GM19395 (cell line): ENCODE results near the gene C15orf62.

ENCODE experiments used
- ATAC-seq: cut with Tn5 transposase; IDR thresholded peaks from one replicate; pipeline ENCODE4 v1.9.1; 2021; ENCODE audit warnings: mild to moderate bottlenecking, moderate library complexity; ENCODE audit not compliant: unreplicated experiment

The C15orf62 gene

DNA sequence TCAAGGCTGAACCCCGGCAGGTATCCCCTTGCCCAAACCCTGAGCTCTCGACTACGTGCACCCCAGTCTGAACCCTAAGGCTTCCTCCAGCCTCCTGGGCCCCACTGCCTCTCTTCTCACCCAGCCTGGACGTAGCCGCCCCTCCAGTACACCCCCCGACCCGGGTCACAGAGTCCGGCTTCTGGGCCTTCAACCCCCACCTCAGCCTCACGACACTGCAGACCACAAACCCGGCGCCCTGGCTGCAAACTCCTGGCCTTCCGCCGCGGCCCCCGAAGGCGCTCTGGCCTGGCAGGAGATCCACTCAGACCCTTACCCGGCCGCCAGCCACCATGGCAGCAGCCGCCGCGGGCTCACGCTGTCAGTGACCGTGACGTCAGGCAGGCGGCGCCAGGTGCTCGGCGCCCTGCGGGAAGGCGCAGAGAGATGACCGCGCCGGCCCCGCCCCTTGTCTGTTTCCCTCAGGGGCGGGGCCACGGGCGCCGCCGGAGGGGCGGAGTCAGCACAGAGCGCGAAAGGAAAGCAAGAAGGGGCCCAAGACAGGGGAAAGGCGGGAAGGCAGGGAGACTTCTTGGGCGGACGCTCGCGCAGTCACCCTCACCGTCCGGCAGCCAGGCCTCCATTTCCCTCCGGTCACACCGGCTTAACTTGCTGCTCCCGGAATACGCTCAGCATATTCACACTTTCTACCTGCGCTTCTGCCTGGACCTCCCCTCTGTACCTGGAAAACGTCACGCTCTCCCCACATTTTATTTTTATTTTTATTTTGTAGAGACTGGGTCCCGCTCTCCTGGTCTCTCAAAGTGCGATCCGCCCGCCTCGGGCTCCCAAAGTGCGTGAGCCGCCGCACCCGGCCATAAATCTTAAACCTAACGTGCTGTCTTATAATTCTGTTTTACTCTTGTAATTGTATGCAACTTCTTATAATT, 14.6 kb upstream of the C15orf62 start, which contains the start of gene RMDN3:
Gene RMDN3, minus strand, starts transcription at position 372 of the 929 bp plus-strand sequence. CDS start 471 bp downstream, outside the sequence.
- peak; percentile 71 for ATAC-seq

DNA sequence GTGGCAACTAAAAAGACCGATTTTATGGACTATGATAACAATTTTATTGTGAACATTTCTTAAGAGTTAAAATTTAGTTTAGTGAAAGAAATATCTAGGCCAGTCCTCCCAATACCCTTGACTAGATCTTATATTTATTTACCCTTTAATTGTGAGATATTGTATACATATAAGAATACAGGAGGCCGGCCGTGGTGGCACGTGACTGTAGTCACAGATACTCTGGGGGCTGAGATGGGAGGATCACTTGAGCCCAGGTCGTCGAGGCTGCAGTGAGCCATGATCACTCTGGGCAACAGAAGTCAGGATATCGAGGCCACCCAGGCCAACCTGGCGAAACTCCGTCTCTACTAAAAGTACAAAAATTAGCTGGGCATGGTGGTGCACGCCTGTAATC, 14.0 kb upstream of the C15orf62 start:
- ATAC-seq: no peak

GRCh38 chr15:40756938-40757337, 12.8 kb upstream of the C15orf62 start:
- ATAC-seq: no peak

DNA sequence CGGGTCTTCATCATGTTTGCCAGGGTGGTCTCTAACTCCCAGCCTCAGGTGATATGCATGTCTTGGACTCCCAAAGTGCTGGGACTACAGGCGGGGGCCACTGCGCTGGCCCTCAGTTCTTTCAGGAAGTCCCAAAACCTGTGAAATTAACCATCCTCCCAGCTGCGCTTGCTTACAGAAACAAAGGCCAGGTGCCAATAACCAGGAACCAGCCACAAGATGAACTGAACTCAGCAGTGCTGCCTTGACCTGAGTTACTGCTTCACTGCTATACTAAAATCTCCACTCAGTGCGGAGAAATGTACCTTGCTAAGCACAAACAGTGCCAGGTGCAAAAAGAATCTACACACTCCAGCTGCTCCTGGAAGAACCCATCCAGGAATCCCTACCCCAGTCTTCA, 9.8 kb upstream of the C15orf62 start:
- ATAC-seq: no peak

DNA sequence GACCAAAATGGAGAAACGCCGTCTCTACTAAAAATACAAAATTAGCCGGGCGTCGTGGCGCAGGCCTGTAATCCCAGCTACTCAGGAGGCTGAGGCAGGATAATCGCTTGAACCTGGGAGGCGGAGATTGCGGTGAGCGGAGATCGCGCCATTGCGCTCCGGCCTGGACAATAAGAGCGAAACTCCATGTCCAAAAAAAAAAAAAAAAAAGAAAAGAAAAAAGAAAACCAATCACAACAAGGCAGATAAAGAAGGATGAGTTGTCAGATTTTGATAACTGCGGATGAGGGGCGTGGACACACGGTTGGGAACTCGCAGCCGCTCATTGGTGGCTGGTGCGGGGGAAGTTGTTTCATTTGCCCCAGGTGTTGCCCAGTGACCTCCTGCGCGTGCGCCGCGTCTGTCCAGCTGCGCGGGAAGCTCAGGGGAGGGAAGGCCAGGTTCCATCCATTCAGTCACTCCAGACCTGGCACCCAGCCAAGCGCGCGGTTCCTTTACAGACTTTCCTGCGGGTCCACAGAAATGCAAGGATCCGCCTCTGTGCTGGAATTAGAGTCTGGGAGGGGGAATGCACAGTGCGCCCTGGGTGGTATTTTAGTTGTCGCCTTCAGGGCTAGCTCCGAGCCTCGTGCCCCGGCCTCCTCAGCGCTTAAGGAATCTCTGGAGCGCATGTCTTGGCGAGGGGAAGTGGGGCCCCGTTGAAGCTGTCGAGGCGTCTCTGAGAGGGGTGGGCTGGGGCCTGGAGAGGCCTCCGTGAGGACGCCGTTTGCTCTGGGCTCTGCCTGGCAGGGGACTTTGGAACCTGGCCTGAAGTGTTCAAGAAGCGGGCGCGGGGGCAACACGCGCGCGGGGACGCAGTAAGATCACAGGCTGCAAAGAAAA, 6.6 kb upstream of the C15orf62 start:
- ATAC-seq: no peak

GRCh38 chr15:40763801-40764628, 5.8 kb upstream of the C15orf62 start, which contains the start of gene GCHFR:
Gene GCHFR (plus strand): TSS chr15:40764068. CDS start chr15:40764181, 113 bp downstream.
- peak; percentile 45 for ATAC-seq

- ATAC-seq: no peak
Observed at GRCh38 chr15:40764629-40765103, 5.1 kb upstream of the C15orf62 start.

GRCh38 chr15:40766194-40766815, 3.5 kb upstream of the C15orf62 start:
- ATAC-seq: no peak

GRCh38 chr15:40766906-40767837, 2.6 kb upstream of the C15orf62 start:
- no peak for ATAC-seq

DNA sequence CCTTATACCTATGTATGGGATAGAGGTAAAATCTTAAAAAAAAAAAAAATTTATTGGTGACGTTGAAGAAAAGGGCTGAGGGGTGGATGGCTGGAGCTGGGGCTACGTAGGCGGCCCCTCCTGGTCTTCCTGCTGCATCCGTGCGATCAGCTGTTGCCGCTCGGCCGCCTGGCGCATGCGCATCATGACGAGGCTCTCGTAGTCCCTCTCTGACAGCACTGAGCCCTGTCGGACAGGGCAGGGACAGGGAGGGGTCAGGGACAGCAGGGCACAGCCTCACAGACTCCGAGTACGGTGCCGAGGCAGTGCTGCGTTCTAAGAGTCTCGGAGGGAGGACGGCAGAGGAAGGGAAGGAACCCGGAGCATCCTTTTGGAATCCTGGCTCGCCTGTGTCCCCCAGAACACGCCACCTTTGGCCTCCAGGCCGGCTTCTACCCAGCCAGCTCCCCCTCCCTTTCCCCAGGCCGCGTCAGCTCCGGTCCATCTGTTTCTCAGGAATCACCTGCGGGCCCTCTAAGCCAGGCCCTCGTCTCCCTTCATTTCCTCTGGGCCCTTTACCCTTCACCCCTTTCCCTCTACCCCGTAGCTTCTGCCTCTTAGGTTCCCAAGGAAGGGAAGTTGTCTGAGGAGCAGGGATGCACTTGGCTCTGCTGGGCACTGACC, 1.8 kb upstream of the C15orf62 start:
- no peak for ATAC-seq

GRCh38 chr15:40768521-40769273, 1.1 kb upstream of the C15orf62 start:
- ATAC-seq: peak; percentile 2

DNA sequence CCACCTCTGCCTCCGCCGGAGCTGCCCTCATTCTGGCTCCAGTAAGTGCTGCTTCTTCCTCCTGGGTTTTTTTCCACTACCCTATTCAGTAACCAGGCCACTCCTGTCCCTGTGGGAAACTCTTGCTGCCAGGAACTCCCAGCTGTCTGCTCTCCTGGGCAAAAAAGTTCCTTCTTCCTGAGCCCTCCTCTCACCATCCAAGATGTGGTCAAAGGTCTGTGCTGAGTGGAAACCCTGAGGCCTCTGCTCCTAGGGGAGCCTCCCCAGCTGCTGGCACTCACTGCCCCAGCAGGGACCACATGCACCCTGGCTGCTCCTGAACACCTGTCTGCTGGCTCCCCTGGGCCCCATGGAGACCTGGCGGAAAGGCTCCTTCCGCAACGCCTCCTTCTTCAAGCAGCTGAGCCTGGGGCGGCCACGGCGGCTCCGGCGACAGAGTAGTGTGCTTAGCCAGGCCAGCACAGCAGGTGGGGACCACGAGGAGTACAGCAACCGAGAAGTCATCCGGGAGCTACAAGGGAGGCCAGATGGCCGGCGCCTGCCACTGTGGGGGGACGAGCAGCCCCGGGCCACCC, 454 bp downstream of the C15orf62 start:
- ATAC-seq: no peak

- ATAC-seq: no peak
Observed at GRCh38 chr15:40771242-40771641, 1.5 kb downstream of the C15orf62 start.

- ATAC-seq: no peak
Observed at GRCh38 chr15:40772014-40772413, 2.2 kb downstream of the C15orf62 start.

DNA sequence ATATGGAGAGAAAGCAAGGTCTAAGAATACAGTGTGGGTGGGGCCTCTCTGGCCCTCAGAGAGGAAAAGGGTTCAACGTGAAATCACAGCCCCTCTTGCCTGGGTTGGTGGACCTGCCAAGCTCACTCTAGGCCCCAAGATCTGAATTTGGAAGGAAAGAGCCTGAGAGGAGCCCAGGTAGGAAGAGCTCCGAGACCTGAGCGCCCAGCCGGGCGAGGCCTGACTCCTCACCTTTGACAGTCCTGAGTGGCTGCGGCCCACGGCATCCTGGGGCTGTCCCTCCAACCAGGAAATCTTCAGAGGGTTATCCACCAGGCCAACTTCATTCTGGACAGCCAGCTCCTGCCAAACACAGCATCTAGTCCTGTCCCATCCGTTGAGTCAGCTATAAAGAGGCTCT, 3.7 kb downstream of the C15orf62 start:
- ATAC-seq: no peak

DNA sequence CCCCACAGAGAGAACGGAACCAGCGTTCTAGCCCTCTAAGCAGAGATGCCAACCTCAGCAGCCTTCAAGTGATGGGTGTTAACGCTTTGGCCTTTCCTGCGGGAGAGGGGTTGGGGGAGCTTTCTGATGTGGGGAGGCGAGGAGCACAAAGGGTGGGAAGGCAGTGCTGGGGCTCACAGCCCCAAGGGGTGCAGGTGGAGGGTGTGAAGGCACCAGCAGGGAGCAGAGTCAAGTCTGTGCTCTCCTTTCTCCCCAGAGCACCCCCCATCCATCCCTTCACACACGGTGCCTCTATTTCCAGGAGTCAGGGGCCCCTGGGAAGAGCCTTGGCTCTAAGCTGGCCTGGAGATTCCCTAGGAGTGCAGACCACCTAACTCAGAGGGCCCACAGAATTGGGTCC, 4.1 kb downstream of the C15orf62 start:
- ATAC-seq: no peak

DNA sequence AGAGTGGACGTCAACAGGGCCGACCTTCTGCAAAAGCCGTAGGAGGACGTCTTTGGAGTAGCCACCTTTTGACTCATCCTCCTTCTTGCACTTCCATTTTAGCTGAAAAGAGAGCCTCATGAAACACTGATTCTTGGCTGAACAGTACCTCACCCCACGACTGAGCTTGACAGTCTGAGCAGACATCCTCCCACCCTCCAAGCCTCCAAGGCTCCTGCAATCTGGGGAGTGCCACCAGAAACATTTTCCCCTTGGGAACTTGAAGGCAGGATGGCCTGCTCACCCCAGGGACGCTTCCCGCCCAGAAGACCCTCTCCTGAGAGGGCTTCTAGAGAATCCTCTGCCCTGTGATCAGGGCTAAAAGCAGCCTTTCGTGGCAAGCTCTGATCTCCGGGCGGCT, 5.2 kb downstream of the C15orf62 start:
- ATAC-seq: no peak
